ENCODE measurements around the gene KRT10. TPM values are rescaled to one million over a fixed set of nuclear protein-coding genes. Genes with fewer than 3 reads are reported as not detected.

The KRT10 gene
- total and polyA plus RNA-seq, 2 experiments from 2014 or later = 9.6 to 123 TPM

DNA sequence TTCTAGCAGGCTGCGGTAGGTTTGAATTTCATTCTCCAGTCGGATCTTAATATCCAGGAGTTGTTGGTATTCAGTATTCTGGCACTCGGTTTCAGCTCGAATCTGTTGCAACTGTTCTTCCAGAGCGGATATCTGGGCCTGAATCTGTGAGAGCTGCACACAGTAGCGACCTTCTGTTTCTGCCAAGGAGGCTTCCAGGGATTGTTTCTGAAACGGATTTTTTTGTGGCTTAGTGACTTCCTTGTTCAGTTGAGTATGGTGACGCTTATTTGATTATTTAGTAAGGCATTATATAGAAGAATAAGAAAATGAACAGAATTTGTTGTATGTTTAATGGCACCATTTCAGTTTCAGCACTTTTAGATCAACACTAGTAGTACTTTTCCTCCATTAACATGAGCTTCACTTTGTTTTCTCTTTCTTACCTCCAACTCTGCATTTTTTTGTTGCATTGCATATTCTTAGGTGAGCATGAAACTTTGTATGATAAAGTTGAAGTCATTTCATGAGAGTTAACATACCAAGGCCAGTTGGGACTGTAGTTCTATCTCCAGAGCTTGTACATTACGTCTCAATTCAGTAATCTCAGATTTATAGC, 2.8 kb downstream of the KRT10 start (continued):
- TF ChIP-seq, protein P1, sequence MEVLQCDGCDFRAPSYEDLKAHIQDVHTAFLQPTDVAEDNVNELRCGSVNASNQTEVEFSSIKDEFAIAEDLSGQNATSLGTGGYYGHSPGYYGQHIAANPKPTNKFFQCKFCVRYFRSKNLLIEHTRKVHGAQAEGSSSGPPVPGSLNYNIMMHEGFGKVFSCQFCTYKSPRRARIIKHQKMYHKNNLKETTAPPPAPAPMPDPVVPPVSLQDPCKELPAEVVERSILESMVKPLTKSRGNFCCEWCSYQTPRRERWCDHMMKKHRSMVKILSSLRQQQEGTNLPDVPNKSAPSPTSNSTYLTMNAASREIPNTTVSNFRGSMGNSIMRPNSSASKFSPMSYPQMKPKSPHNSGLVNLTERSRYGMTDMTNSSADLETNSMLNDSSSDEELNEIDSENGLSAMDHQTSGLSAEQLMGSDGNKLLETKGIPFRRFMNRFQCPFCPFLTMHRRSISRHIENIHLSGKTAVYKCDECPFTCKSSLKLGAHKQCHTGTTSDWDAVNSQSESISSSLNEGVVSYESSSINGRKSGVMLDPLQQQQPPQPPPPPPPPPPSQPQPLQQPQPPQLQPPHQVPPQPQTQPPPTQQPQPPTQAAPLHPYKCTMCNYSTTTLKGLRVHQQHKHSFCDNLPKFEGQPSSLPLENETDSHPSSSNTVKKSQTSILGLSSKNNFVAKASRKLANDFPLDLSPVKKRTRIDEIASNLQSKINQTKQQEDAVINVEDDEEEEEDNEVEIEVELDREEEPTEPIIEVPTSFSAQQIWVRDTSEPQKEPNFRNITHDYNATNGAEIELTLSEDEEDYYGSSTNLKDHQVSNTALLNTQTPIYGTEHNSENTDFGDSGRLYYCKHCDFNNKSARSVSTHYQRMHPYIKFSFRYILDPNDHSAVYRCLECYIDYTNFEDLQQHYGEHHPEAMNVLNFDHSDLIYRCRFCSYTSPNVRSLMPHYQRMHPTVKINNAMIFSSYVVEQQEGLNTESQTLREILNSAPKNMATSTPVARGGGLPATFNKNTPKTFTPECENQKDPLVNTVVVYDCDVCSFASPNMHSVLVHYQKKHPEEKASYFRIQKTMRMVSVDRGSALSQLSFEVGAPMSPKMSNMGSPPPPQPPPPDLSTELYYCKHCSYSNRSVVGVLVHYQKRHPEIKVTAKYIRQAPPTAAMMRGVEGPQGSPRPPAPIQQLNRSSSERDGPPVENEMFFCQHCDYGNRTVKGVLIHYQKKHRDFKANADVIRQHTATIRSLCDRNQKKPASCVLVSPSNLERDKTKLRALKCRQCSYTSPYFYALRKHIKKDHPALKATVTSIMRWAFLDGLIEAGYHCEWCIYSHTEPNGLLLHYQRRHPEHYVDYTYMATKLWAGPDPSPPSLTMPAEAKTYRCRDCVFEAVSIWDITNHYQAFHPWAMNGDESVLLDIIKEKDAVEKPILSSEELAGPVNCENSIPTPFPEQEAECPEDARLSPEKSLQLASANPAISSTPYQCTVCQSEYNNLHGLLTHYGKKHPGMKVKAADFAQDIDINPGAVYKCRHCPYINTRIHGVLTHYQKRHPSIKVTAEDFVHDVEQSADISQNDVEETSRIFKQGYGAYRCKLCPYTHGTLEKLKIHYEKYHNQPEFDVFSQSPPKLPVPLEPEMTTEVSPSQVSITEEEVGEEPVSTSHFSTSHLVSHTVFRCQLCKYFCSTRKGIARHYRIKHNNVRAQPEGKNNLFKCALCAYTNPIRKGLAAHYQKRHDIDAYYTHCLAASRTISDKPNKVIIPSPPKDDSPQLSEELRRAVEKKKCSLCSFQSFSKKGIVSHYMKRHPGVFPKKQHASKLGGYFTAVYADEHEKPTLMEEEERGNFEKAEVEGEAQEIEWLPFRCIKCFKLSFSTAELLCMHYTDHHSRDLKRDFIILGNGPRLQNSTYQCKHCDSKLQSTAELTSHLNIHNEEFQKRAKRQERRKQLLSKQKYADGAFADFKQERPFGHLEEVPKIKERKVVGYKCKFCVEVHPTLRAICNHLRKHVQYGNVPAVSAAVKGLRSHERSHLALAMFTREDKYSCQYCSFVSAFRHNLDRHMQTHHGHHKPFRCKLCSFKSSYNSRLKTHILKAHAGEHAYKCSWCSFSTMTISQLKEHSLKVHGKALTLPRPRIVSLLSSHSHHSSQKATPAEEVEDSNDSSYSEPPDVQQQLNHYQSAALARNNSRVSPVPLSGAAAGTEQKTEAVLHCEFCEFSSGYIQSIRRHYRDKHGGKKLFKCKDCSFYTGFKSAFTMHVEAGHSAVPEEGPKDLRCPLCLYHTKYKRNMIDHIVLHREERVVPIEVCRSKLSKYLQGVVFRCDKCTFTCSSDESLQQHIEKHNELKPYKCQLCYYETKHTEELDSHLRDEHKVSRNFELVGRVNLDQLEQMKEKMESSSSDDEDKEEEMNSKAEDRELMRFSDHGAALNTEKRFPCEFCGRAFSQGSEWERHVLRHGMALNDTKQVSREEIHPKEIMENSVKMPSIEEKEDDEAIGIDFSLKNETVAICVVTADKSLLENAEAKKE (CRISPR knock-in tag; IDR thresholded peaks at IDR 0.05) = no peak

DNA sequence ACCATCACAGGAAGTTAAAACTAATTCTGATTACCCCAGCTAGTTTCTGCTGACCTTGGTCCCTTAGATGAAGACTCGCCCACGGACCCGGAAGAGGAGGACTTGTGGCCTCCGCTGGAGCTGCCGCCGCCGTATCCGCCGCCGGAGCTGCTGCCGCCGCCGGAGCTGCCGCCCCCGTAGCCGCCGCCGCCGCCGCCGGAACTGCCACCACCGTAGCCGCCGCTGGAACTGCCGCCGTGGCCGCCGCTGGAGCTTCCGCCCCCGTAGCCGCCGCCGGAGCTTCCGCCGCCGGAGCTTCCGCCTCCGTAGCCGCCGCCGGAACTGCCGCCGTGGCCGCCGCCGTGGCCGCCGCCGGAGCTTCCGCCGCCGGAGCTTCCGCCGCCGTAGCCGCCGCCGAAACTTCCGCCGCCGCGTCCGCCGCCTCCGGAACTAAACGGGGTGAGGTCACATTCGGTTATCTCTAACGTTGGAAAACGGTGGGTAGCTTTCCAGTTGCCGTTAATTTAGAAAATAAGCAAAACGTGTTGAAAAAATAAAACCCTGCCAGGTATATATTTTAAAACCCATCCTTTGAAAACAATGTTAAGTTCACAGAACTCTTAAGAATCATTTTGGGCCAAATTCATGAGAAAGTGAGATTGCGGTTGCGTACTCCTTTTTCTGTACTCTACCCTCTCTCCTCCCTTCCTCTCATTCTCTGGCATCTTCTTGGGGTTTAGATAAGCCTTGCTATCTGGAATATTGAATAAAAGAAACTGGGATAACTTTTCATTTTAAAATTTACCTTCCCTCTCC, 3.5 kb downstream of the KRT10 start:
- H3K27ac Mint-ChIP-seq = peak overlapping the region; percentile 89
- peak overlapping the region; percentile 98 for H2AFZ ChIP-seq

More for the DNA sequence above, 3.5 kb downstream of the KRT10 start:
- peak overlapping the region; percentile 94 for H3K4me3 ChIP-seq
- peaks cover 6% of the 10 kb centered on the region; the same call in 1 of the 2 replicates for H3F3A ChIP-seq (replicated peaks; ENCODE audit: low read depth)
- no peaks in the 10 kb centered on the region for H3K27me3 ChIP-seq (ENCODE audit: insufficient read depth)
- H3K36me3 Mint-ChIP-seq (ENCODE audit: low read depth) = peaks cover 8% of the 10 kb centered on the region; the same call in 2 of the 3 replicates
- peak overlapping the region; percentile 91 for H3K4me2 ChIP-seq
- ATAC-seq = peak; percentile 97
- H3K4me1 ChIP-seq (ENCODE audit: insufficient read depth) = peaks cover 10% of the 10 kb centered on the region; the same call in 1 of the 2 replicates
- TF ChIP-seq, protein P1 (CRISPR knock-in tag; IDR thresholded peaks at IDR 0.05) = no peak
- TF ChIP-seq POLR2AphosphoS5 (IDR thresholded peaks at IDR 0.05; ENCODE audit: low read depth) = peak; percentile 39; the same call in 1 of the 2 replicates
- peak; percentile 79 for DNase-seq (ENCODE audit: low spot score)
- H4K20me1 ChIP-seq (replicated peaks; ENCODE audit: insufficient read depth) = no peaks in the 10 kb centered on the region
- peak overlapping the region; percentile 91 for H3K4me3 Mint-ChIP-seq
- H3K9me3 Mint-ChIP-seq = no peaks in the 10 kb centered on the region; the same call in 2 of the 3 replicates
- H3K4me1 Mint-ChIP-seq = 0 out of 3 replicates have a peak, but pooled peaks cover 2% of the 10 kb centered on the region
- peaks cover 5% of the 10 kb centered on the region; the same call in 1 of the 2 replicates for H3K36me3 ChIP-seq (ENCODE audit: insufficient read depth)
- peaks cover 2% of the 10 kb centered on the region; the same call in 1 of the 2 replicates for H3K9me2 ChIP-seq (ENCODE audit: insufficient read depth)
- H3K27me3 Mint-ChIP-seq (ENCODE audit: insufficient read depth, low read depth, poor library complexity) = peaks cover 3% of the 10 kb centered on the region
- peak overlapping the region; percentile 86 for H3K27ac ChIP-seq (ENCODE audit: low read depth)
- no peaks in the 10 kb centered on the region for H3K79me2 ChIP-seq (replicated peaks; ENCODE audit: insufficient read depth)
